Measurements from ENCODE around the gene ITGA8.
"Not testable (repeated sequence)": the region's sequence is repeated elsewhere in the genome, so short reads cannot be mapped to it uniquely, and the experiment has no call there.

The ITGA8 gene

DNA sequence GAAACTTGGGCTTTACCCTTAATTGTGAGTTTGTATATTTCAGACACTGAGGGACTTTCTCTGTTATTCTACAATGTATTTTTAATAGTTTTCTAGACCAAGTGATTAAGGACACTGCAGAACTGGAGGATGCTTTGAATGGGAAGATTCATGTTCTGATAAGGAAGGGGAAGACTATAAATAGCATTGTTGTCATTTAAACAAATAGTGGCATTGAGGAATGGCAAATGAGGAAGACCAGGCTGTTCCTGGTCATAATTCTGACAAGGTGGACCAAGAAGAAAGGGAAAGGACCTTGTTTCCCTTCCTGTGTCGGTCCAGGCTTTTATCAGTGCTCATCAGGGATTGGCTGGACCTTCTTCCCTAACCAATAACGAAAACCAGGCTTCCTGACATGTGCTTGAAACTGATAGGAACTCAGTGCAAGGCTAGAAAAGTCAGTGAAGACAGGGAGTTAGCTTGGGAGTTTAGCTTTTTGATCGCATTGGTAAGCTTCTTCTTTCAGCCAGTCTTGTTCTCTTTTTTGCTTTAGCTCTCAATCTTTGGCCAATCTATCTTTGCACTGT, 116.2 kb downstream of the ITGA8 start:
- DNase-seq = no peak

DNA sequence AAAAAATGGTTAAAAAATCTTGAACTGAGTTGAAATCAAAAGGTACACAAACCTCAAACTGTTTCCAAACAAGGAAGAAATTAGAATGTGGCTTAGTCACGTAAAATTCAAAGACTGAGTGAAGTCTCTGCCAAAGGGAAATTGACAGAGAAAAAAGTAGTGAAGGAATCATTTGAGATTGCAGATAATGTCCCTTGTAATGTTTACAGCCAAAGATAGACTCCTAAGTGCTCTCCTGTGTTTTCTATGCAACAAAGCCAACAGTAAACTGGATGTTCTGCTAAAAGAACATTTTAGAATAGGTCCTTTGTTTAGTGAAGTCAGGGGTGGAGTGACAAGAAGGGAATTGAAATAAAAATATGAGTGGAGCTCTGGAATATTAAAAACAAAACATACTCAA, 117.9 kb downstream of the ITGA8 start:
- DNase-seq = no peak

DNA sequence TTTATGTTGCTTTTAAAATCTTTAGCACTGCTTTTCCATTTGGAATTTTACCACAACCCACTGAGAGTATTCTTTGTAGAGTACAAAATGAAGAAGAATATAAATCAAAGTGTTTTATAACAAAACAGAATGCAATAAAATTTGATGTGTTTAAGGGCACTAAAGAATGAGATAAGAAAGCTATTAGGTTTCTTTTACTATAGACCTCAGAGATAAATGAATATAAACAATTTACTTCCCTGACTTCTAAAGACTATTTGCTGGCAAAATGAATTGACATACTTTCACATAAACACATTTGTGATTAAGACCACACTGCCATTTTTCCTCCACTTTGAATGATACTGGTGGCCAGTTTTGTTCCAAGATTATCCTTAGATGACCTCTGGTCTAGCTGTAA, 124.5 kb downstream of the ITGA8 start:
- DNase-seq = no peak

DNA sequence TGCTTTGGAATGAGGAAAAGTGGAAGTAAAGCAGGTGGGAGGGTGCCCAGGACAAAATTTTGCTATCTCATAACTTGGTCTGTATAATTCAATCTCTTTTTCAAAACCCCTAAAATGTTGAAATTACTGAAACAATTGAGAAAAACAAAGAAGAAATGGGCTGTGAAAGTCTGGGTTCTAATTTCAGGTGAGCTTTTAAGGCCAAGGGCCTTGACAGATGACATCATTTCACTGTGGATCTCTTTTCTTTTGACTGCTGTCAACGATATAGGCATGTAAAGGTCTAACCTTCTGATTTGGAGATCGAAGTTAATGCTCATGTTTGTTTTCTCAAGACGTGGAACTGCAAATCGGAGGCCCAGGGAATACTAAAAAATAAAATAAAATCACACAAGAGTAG, 127.8 kb downstream of the ITGA8 start:
- DNase-seq = no peak

DNA sequence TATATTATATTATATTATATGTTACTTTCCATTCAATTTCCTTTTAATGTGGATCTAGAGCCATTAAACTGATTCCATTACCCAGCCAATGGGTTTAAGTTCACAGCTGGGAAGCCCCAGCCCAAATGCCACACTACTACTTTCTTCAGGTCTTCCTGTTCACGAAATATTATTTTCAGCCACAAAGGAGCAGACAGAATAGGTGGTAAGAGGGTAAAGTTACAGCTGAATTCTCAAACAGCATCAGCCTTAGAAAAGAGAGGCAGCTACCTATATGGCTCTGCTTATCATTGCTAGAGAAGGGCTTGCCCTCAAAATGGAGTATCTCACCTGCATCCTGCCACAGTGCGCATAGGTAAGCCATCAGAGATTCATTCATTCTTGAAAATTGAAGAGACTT, 128.3 kb downstream of the ITGA8 start:
- no peak for DNase-seq

DNA sequence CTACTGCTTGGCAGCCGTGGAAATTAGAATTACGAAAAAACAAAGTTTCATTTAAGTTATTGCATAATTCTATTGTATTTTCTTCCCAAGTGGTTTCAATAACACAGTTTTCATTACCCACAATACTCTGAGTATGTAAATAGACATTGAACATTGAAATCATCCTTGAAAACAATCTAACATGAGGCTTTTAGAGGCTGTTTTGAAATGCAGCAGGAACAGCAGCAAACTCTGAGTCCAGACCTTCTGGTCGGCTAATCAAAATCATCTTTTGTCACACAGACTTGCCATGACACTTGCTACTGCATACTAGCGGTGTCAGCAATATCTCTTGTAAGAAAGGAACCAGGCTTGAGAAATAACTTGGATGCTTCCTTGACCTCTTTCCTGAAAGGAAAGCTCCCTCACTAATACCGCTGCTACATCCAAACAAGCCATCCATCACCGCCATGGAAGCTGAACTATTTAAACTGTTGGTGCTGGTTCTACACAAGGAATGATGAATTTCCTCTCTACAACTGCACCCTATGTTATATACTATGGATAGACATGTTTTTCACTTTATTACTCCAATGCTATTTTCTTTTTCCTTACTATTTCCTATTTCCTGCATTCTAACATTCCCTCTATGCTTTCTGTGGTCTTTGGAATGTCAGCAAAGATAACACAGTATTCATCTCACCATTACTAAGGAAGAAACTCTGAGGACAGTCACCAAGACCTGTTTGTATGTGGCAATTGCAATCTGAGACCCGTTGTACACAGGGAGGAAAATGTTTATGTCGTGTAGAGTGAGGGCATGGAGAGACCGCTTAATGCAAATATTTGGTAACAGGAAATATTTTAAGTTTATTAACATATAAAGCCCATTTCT, 130.8 kb downstream of the ITGA8 start:
- no peak for DNase-seq

DNA sequence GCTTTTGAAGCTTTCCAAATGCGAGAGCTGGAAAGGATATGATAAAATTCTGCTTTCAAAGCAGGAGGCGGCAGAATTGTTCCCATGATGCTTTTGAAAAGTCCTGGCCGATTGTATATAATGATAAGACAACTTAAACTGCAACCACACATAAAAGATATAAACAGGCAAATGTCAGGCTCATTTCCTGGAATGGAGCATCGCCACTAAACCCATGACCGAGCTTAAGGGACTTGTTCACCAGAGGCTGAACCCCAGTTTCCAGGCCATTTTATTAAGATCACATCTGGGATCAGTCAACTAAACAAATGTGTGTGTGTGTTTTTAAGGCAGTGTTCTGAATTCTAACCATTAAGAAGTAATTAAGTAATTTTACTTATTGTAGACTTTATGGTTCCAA, 131.6 kb downstream of the ITGA8 start:
- DNase-seq = no peak

DNA sequence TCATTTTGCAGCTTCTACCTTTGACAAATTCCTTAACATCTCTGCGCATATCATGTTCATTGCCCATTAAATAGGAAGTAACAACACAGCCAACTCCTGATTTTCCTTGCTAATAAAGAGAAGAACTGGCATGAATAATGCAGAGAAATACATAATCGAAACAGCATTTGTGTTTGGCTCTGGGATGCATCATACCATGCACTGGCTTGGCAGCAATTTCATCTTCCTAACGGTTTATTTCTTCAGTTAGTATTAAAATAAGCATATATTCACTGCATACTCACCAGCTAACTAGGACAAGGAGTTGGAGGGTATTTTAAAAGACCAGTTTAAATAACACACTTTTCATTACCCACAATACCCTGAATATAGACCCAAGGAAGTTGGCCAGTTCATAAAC, 132.5 kb downstream of the ITGA8 start:
- no peak for DNase-seq

DNA sequence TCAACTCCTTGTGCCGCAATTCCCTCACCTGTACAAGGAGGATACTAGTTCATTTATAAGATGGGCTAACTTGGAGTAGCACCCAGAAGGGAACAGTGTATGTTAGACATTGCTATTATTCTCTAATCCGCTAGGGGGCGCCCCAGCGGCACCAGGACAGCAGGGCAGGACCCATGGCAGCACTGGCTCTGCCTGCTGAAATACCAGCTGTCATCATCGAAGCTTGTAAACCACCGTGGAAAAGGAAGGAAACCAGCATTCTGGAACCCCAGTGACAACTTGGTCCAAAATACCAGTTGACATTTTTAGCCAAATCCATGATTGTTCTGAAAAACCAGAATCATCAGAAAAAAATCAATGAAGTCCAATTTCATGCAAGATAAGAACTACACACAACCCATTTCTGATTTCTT, 134.4 kb downstream of the ITGA8 start:
- no peak for DNase-seq

DNA sequence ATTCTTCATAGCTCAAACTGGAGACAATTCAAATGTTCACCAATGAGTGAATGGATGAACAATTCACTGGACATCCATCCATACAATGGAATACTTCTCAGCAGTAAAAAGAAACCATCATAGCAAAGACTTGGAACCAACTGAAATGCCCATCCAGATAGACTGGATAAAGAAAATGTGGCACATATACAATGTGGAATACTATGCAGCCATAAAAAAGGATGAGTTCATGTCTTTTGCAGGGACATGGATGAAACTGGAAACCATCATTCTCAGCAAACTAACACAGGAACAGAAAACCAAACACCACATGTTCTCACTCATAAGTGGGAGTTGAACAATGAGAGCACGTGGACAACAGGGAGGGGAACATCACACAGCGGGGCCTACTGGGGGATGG, 136.8 kb downstream of the ITGA8 start:
- not testable (repeated sequence) for DNase-seq

DNA sequence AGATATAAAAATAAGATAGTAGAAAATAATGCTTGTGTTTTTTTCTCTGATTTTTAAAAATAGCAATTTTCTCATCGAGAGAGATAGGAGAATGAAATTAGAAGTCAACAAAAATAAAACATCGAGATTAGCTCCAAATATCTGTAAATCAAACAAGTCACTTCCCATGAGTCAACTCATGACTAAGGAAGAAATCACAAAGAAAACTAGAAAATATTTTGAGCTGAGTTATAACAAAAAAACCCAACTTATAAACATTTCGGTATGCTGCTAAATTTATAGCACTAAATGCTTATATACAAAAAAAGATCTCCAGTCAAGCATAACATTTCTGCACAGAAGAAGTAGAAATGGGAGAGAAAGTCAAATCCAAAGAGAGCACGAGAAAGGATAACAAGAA, 140.1 kb downstream of the ITGA8 start:
- no peak for DNase-seq

DNA sequence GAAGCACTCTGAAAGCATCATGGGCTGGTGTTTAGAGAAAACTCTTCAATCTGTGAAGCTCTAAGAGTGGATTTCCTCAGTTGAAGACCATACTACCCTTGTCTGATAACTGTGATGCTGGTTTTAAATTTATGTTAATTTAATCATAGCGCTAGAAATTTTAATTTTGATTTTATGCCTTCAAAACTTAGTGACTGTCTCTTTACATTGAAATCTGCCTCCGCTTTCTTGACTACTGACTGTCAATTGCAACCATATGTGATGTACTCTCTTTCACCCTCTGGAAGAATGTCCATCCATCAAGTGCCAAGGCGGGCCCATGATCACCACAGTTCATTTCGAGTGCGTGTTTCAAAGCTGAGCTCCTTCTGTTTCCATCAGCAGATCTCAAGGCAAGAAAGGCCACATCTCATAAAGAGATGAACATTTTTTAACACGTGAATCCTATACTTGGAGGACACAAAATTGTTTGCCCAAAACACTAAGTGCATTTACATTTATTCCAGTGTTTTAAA, 147.1 kb downstream of the ITGA8 start:
- no peak for DNase-seq

DNA sequence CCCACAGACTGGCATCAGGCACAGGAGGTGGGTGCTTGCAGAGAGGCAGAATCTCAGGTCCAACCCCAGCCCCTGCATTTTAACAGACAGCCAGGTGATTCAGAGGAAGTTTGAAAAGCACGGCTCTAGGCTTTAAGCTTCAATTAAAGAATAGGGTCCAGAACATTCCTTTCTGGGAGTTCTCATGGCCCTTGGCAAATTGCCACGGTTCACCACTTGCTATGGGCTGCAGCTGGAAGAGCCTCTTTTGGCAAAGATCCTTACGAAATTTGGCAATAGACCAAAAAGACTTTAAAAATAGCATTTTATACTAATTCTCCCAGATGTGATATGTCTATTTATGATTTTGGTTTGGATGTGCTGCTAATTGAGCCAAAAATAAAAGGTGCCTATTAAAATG, 148.1 kb downstream of the ITGA8 start:
- no peak for DNase-seq

DNA sequence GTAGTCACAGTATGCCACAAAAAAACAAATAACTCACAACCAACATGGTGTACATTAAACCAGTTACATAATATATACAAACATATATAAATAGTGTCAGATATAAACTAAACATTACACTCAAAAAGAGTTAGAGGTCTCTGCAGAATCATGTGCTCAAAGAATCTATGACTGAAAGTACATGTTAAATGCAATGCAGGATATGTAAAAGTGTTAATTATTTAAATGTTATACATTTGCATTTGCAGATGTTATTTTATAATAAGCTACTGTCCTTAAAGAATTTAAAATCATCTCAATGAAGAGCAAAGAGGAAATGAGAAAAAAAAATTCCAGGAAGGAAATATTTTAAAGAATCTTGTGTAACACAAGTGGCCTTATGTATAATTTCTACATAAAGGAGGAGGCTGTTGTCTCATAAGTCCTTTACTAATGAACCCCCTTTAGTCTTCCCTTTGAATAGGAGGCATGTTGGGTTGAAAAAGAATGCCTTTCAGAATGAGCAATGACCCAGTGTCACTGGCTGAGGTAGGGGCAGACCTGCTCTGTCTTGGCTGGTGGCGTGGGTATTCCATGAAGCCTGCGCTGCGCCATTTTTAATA, 148.9 kb downstream of the ITGA8 start:
- DNase-seq = no peak

DNA sequence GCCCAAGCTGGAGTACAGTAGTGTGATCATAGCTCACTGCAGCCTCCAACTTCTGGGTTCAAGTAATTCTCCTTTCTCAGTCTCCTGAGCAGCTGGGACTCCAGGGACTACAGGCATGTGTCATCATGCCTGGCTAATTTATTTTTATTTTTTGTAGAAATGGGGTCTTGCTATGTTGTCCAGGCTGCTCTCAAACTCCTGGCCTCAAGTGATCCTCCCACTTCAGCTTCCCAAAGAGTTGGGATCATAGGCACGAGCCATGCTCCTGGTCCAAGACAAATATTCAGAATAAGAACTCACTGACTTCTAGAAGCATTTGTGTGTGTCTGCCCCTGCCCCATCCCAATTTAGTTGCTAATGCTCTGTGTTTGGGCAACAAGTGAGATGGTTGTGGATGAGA, 151.8 kb downstream of the ITGA8 start:
- DNase-seq = no peak

DNA sequence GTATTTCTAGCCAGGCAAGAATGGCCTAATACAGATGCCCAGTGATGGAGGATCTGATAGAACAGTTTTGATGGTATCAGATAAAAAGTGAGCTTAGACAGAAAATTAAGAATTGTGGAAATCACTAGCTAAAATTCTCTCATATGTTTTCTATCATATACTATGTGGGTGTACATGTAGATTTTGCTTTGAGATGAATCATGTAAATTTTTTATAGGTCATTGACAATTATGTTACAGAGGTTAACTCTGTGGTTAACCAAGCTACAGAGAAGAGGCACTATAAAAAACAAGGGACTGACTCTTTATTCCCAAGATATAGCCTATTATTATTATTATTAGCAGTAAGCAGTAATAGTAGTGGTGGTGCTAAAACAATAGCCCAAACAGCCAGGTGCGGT, 156.5 kb downstream of the ITGA8 start:
- DNase-seq = no peak

DNA sequence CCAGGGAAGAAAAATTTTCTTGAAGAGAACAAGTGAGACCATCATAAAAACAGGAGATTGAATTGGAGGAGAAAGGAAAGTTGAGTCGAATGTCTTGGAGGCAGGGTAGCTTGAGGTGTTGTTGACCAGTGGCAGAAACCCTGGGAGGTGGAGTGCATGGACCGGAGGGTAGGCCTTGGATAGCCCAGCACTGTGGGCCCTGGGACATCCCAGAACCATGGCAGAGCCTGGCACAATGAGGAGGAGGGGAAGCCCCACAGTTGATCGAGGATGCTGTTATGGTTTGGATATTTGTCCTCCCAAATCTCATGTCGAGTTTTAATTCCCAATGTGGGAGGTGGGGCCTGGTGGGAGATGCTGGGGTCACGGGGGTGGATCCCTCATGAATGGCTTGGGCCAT, 157.1 kb downstream of the ITGA8 start:
- DNase-seq = no peak

DNA sequence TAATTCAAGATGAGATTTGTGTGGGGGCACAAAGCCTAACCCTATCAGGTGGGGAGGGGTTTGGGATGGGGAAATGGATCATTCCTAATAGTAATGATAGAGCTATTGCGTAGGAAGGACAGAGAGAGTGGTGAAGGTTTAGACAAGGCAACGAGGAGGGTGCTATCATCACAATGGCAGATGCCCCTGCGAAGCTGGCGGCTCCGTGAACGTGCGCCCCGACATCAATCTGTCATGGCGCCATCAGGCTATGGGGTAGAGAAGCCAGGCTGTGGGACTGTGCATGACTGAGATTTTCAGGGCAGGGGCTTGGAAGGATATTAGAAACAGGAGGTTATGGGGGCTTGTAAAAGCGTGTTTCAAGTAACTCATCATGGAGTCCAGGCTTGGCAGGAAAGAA, 157.6 kb downstream of the ITGA8 start:
- DNase-seq = no peak

DNA sequence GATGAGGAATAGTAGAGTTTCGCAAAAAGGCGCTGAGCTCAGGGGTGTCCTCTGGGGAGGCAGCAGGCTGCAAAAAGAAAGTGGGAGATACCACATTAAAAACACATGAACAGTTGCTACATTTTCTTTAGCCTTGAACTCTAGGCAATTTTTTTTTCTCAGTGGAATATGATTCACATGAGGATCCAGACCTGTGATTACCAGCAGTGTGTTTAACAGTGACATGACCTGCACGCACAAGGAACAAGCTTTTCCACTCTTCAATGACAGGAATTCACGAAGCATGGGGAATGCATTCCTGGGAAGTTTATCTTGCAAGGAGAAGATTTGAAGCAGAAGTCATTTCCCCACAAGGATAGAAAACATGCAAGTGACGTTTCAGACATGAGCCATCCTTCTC, 161.6 kb downstream of the ITGA8 start:
- DNase-seq = no peak

DNA sequence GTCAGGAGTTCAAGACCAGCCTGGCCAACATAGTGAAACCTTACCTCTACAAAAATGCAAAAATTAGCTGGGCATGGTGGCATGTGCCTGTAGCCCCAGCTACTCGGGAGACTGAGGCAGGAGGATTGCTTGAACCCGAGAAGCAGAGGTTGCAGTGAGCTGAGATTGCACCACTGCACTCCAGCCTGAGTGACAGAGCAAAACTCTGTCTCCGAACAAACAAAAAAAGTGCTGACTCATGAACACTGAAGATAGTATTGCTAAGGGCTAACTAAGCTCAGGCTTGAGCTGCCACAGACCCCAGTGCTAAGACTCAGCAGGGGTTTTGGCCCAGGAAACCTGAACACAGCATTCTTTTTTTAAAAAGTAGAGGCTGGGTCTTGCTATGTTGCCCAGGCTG, 162.6 kb downstream of the ITGA8 start:
- not testable (repeated sequence) for DNase-seq

DNA sequence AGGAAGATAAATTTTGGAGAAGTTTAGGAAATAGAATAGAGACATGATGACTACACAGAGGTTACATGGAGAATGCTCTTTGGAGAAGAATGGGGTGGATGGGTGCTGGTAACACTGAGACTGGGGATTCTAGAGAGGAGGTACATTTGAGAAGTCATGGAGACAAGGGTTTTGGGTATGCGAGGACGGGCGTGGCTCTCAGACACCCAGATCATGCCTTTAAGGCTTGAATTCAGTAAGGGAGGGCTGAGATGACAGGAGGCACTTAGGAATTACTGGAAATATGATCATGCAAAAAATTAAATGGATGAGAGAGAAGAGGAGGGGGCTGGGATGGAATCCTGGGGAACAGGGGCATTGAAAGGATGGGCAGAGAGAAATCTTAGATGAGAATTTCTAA, 168.8 kb downstream of the ITGA8 start:
- DNase-seq = no peak

DNA sequence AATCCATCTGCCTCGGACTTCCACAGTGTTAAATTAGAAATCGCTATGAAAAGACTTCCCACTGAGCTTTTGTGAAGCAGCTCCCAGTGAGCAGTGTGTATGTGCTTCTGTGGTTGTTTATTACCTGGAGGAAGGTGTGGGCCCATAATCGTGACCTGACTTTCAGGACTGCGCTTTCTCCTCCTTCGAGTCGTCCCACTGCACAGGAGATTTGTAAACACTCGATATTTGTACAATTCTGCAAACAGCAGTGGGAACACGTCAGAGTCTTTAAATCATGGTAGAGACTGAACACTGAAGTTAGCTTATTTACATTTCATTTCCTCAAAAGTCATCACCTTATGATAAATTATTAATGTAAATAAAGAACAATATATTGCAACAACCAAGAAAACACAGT, 171.4 kb downstream of the ITGA8 start:
- DNase-seq = no peak

DNA sequence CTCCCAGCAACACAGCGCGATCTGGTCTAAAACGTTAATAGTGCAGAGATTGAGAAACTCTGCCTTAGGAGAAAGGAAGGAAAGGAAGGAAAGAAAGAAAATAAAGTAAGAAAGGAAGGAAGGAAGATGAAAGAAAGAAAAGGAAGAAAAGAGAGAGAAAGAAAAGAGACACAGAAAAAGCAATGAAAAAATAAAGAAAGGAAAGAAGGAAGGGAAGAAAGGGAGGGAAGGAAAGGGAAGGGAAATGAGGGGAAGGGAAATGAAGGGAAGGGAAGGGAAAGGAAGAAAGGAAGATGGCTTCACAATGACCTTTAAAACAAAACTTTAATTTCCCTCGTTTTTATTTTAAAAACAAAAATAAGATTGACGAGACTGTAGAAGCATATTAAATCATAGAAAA, 173.1 kb downstream of the ITGA8 start:
- no peak for DNase-seq

DNA sequence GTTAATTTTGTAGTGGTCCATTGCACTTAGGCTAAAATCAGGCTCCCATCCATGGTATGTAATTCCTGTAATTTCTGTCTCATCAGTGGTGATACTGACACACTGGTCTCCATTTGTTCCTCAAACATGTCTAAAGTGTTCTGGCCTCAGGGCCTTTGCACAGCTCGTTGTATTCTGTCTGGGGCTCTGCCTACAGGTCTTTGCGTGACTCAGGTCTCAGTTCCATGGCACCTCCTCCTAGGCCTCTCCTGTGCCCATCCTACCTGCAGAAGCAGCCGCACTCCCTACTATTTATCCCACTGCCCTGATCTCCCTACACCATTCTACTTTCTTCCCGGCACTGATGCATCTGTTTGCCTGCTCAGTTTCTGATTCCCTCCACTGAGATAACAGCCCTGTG, 173.8 kb downstream of the ITGA8 start:
- no peak for DNase-seq

Measured in CD4-positive, alpha-beta T cell treated with Interferon gamma for 1 hour (primary cell).